NT2/D1 (cell line): ENCODE data around the gene DENND5B.

Source experiments
- SUZ12 ChIP-seq: IDR thresholded peaks from 2 replicates; pipeline ENCODE4 v1.6.1; 2011; ENCODE audit not compliant: insufficient read length, insufficient read depth; ENCODE audit errors: extremely low read depth
- YY1 ChIP-seq: IDR thresholded peaks from 2 replicates; pipeline ENCODE4 v1.6.1; 2011; ENCODE audit not compliant: insufficient read length, insufficient read depth
- ZNF274 ChIP-seq: IDR thresholded peaks from 2 replicates; pipeline ENCODE4 v1.6.1; 2011; ENCODE audit warnings: mild to moderate bottlenecking, low read depth, low read length

DNA sequence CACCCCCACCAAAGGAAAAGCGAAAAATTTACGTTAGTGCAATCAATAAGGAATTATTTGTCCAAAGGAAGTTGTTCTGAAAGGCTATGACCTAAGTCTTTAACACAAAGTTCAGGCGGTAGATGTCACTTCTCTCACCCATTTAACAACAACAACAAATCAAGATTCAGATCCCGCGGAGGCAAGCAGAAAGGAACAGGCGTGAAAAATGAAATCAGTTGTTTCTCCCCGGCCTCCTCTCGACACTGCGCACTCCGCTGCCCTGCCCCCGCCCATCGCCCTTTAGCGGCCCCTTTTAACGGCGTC, 1.4 kb downstream of the DENND5B start:
- no peak for TF ChIP-seq YY1
- TF ChIP-seq ZNF274 = no peak
- no peak for TF ChIP-seq SUZ12
